SJSA1 (cell line): Measurements from ENCODE around the gene ACSL3. TPM values are rescaled to one million over a fixed set of nuclear protein-coding genes. Genes with fewer than 3 reads are reported as not detected.

ENCODE experiments used
- DNase-seq, 2 experiments: peaks; one replicate each; pipeline ENCODE4 v3.0.0-alpha.2; 2015 to 2020; ENCODE audit warnings: low spot score in 2 of 2, low read depth in 1 of 2
- H3K27ac ChIP-seq: fragments of 250-450 bp; sonication (Bioruptor Pico); 2 replicates; pipeline ENCODE4 v1.5.1; 2020; ENCODE audit warnings: mild to moderate bottlenecking, moderate library complexity
- H3K27me3 ChIP-seq: fragments of 250-450 bp; sonication (Bioruptor Pico); replicated peaks from 2 replicates; pipeline ENCODE4 v1.5.1; 2020; ENCODE audit warnings: mild to moderate bottlenecking, moderate library complexity
- H3K36me3 ChIP-seq: fragments of 250-450 bp; sonication (Bioruptor Pico); 2 replicates; pipeline ENCODE4 v1.5.1; 2020; ENCODE audit warnings: mild to moderate bottlenecking
- H3K4me1 ChIP-seq: fragments of 250-450 bp; sonication (Bioruptor Pico); replicated peaks from 2 replicates; pipeline ENCODE4 v1.6.1; 2021; ENCODE audit warnings: mild to moderate bottlenecking
- H3K4me3 ChIP-seq: fragments of 250-450 bp; sonication (Bioruptor Pico); 2 replicates; pipeline ENCODE4 v1.5.1; 2020; ENCODE audit warnings: mild to moderate bottlenecking
- H3K9me3 ChIP-seq: fragments of 250-450 bp; sonication (Bioruptor Pico); replicated peaks from 2 replicates; pipeline ENCODE4 v1.5.1; 2020; ENCODE audit warnings: mild to moderate bottlenecking
- total RNA-seq: library from RNA; depleted of rRNA; stranded (reverse); fragments of >200 nt; shearing (Covaris generic); gene quantifications from 2 replicates; pipeline ENCODE4 v1.2.3, GENCODE V29; 2014

The ACSL3 gene
- total RNA-seq, 1 experiment from 2014 or later, result 100.0 TPM

GRCh38 chr2:222879604-222879933 lies 18.7 kb downstream of the ACSL3 start:
- Histone ChIP-seq H3K9me3 (no peaks in the 10 kb centered on the region), H3K36me3 (no peaks in the 10 kb centered on the region), H3K27ac (no peak overlapping the region), H3K4me3 (no peak overlapping the region), H3K27me3 (no peaks in the 10 kb centered on the region), H3K4me1 (peaks cover 20% of the 10 kb centered on the region)
- DNase-seq, result no peak

- Histone ChIP-seq H3K9me3 (no peaks in the 10 kb centered on the region), H3K27ac (no peak overlapping the region), H3K4me3 (no peak overlapping the region), H3K36me3 (no peaks in the 10 kb centered on the region), H3K27me3 (no peaks in the 10 kb centered on the region), H3K4me1 (peaks cover 26% of the 10 kb centered on the region)
- no peak for DNase-seq
These were observed 21.7 kb downstream of the ACSL3 start for GRCh38 chr2:222882484-222882928.

- Histone ChIP-seq H3K27ac (no peak overlapping the region), H3K4me3 (no peak overlapping the region), H3K4me1 (peaks cover 23% of the 10 kb centered on the region), H3K36me3 (no peaks in the 10 kb centered on the region), H3K9me3 (no peaks in the 10 kb centered on the region), H3K27me3 (no peaks in the 10 kb centered on the region)
- no peak for DNase-seq
These were observed 22.6 kb downstream of the ACSL3 start for GRCh38 chr2:222883420-222883819.

- Histone ChIP-seq H3K4me3 (no peak overlapping the region), H3K9me3 (no peaks in the 10 kb centered on the region), H3K27me3 (no peaks in the 10 kb centered on the region), H3K27ac (no peak overlapping the region), H3K4me1 (peaks cover 15% of the 10 kb centered on the region), H3K36me3 (peaks cover 7% of the 10 kb centered on the region; the same call in 1 of the 2 replicates)
- no peak for DNase-seq
These were observed 23.4 kb downstream of the ACSL3 start for GRCh38 chr2:222884114-222884771.

- Histone ChIP-seq H3K36me3 (peaks cover 9% of the 10 kb centered on the region; the same call in 1 of the 2 replicates), H3K27ac (no peak overlapping the region)
These were observed 24.1 kb downstream of the ACSL3 start for GRCh38 chr2:222884805-222885424.

GRCh38 chr2:222887124-222887523 lies 26.3 kb downstream of the ACSL3 start:
- no peaks in the 10 kb centered on the region for H3K9me3 ChIP-seq
- DNase-seq, result no peak
- H3K4me1 ChIP-seq, result peaks cover 11% of the 10 kb centered on the region
- no peak overlapping the region for H3K4me3 ChIP-seq
- H3K27ac ChIP-seq, result no peak overlapping the region
- peaks cover 9% of the 10 kb centered on the region; the same call in 1 of the 2 replicates for H3K36me3 ChIP-seq
- H3K27me3 ChIP-seq, result no peaks in the 10 kb centered on the region

More at GRCh38 chr2:222884805-222885424, 24.1 kb downstream of the ACSL3 start:
- Histone ChIP-seq H3K4me1 (peaks cover 11% of the 10 kb centered on the region), H3K9me3 (no peaks in the 10 kb centered on the region), H3K4me3 (no peak overlapping the region), H3K27me3 (no peaks in the 10 kb centered on the region)
- DNase-seq, result no peak

- H3K27ac ChIP-seq, result no peak overlapping the region
- no peak for DNase-seq
- no peaks in the 10 kb centered on the region for H3K27me3 ChIP-seq
- H3K36me3 ChIP-seq, result peaks cover 9% of the 10 kb centered on the region; the same call in 1 of the 2 replicates
- no peak overlapping the region for H3K4me3 ChIP-seq
- peaks cover 11% of the 10 kb centered on the region for H3K4me1 ChIP-seq
- H3K9me3 ChIP-seq, result no peaks in the 10 kb centered on the region
These were observed 27.9 kb downstream of the ACSL3 start for GRCh38 chr2:222888716-222889115.

- H3K4me3 ChIP-seq, result no peak overlapping the region
- no peak for DNase-seq
- H3K27ac ChIP-seq, result no peak overlapping the region
- H3K36me3 ChIP-seq, result peaks cover 11% of the 10 kb centered on the region; the same call in 1 of the 2 replicates
- H3K9me3 ChIP-seq, result no peaks in the 10 kb centered on the region; the same call in 1 of the 2 replicates
- H3K4me1 ChIP-seq, result peaks cover 14% of the 10 kb centered on the region
- H3K27me3 ChIP-seq, result no peaks in the 10 kb centered on the region
These were observed 31.1 kb downstream of the ACSL3 start for GRCh38 chr2:222891890-222892289.

GRCh38 chr2:222892321-222892720 lies 31.5 kb downstream of the ACSL3 start:
- no peak for DNase-seq

GRCh38 chr2:222892761-222893160 lies 31.9 kb downstream of the ACSL3 start:
- H3K4me3 ChIP-seq, result no peak overlapping the region
- peaks cover 11% of the 10 kb centered on the region; the same call in 1 of the 2 replicates for H3K36me3 ChIP-seq
- no peaks in the 10 kb centered on the region for H3K27me3 ChIP-seq
- H3K9me3 ChIP-seq, result no peaks in the 10 kb centered on the region; the same call in 1 of the 2 replicates
- no peak for DNase-seq
- peaks cover 8% of the 10 kb centered on the region for H3K4me1 ChIP-seq
- no peak overlapping the region for H3K27ac ChIP-seq

More at GRCh38 chr2:222892321-222892720, 31.5 kb downstream of the ACSL3 start:
- Histone ChIP-seq H3K27ac (no peak overlapping the region), H3K4me1 (peaks cover 10% of the 10 kb centered on the region), H3K36me3 (peaks cover 11% of the 10 kb centered on the region; the same call in 1 of the 2 replicates), H3K27me3 (no peaks in the 10 kb centered on the region), H3K9me3 (no peaks in the 10 kb centered on the region; the same call in 1 of the 2 replicates), H3K4me3 (no peak overlapping the region)

GRCh38 chr2:222893716-222894115 lies 32.9 kb downstream of the ACSL3 start:
- Histone ChIP-seq H3K27ac (no peak overlapping the region), H3K36me3 (peaks cover 9% of the 10 kb centered on the region; the same call in 1 of the 2 replicates), H3K4me3 (no peak overlapping the region), H3K9me3 (no peaks in the 10 kb centered on the region; the same call in 1 of the 2 replicates), H3K4me1 (peaks cover 17% of the 10 kb centered on the region), H3K27me3 (no peaks in the 10 kb centered on the region)
- DNase-seq, result no peak

- H3K4me3 ChIP-seq, result no peak overlapping the region
- no peaks in the 10 kb centered on the region for H3K27me3 ChIP-seq
- H3K36me3 ChIP-seq, result 0 out of 2 replicates have a peak, but pooled peaks cover 2% of the 10 kb centered on the region
- no peaks in the 10 kb centered on the region; the same call in 1 of the 2 replicates for H3K9me3 ChIP-seq
- H3K27ac ChIP-seq, result no peak overlapping the region
- peaks cover 31% of the 10 kb centered on the region for H3K4me1 ChIP-seq
- no peak for DNase-seq
These were observed 34.3 kb downstream of the ACSL3 start for GRCh38 chr2:222895144-222895543.

GRCh38 chr2:222897898-222898297 lies 37.1 kb downstream of the ACSL3 start:
- Histone ChIP-seq H3K36me3 (peaks cover 15% of the 10 kb centered on the region), H3K9me3 (no peaks in the 10 kb centered on the region; the same call in 1 of the 2 replicates), H3K4me1 (peaks cover 43% of the 10 kb centered on the region), H3K27me3 (no peaks in the 10 kb centered on the region), H3K27ac (no peak overlapping the region), H3K4me3 (no peak overlapping the region)
- DNase-seq, result no peak
